Measurements from ENCODE around the gene CACNA1I. TPM values are rescaled to one million over a fixed set of nuclear protein-coding genes. Genes with fewer than 3 reads are reported as not detected.
A peak's percentile ranks its signal among the peaks of the same experiment; 100 is the strongest.

CACNA1I gene
- total RNA-seq, 1 donor from 2014 or later, result 0.41 TPM

- H3K36me3 Mint-ChIP-seq (ENCODE audit: insufficient read depth), result peaks cover 5% of the 10 kb centered on the region
- DNase-seq (ENCODE audit: low spot score, unreplicated experiment), result no peak
- H3K27me3 Mint-ChIP-seq, result no peaks in the 10 kb centered on the region
- no peak for TF ChIP-seq CTCF (IDR thresholded peaks at IDR 0.05; ENCODE audit: unreplicated experiment)
- H3K9me3 Mint-ChIP-seq (ENCODE audit: low read depth), result no peaks in the 10 kb centered on the region
- peaks cover 23% of the 10 kb centered on the region for H3K4me1 Mint-ChIP-seq (ENCODE audit: low read depth)
- no peak overlapping the region for H3K4me3 Mint-ChIP-seq (ENCODE audit: low read depth)
- no peak overlapping the region for H3K27ac Mint-ChIP-seq
Observed at GRCh38 chr22:39534092-39534506, 36.5 kb upstream of the CACNA1I start.

- peaks cover 19% of the 10 kb centered on the region for H3K4me1 Mint-ChIP-seq (ENCODE audit: low read depth)
- H3K27ac Mint-ChIP-seq, result no peak overlapping the region
- peaks cover 4% of the 10 kb centered on the region for H3K36me3 Mint-ChIP-seq (ENCODE audit: insufficient read depth)
- H3K9me3 Mint-ChIP-seq (ENCODE audit: low read depth), result no peaks in the 10 kb centered on the region
- peak; percentile 97 for TF ChIP-seq CTCF (IDR thresholded peaks at IDR 0.05; ENCODE audit: unreplicated experiment)
- H3K27me3 Mint-ChIP-seq, result no peaks in the 10 kb centered on the region
- H3K4me3 Mint-ChIP-seq (ENCODE audit: low read depth), result no peak overlapping the region
- peak; percentile 93 for DNase-seq (ENCODE audit: low spot score, unreplicated experiment)
Observed at GRCh38 chr22:39534591-39535356, 35.8 kb upstream of the CACNA1I start.

GRCh38 chr22:39535357-39535725, 35.2 kb upstream of the CACNA1I start:
- TF ChIP-seq CTCF (IDR thresholded peaks at IDR 0.05; ENCODE audit: unreplicated experiment), result no peak
- Mint-ChIP-seq H3K27me3 (peaks cover 3% of the 10 kb centered on the region), H3K27ac (no peak overlapping the region), H3K36me3 (ENCODE audit: insufficient read depth) (no peaks in the 10 kb centered on the region), H3K4me3 (ENCODE audit: low read depth) (no peak overlapping the region), H3K9me3 (ENCODE audit: low read depth) (no peaks in the 10 kb centered on the region), H3K4me1 (ENCODE audit: low read depth) (peaks cover 16% of the 10 kb centered on the region)
- DNase-seq (ENCODE audit: low spot score, unreplicated experiment), result no peak

- peaks cover 5% of the 10 kb centered on the region for H3K27me3 Mint-ChIP-seq
- no peak overlapping the region for H3K4me3 Mint-ChIP-seq (ENCODE audit: low read depth)
- H3K27ac Mint-ChIP-seq, result no peak overlapping the region
- no peaks in the 10 kb centered on the region for H3K36me3 Mint-ChIP-seq (ENCODE audit: insufficient read depth)
- H3K4me1 Mint-ChIP-seq (ENCODE audit: low read depth), result peaks cover 13% of the 10 kb centered on the region
- TF ChIP-seq CTCF (IDR thresholded peaks at IDR 0.05; ENCODE audit: unreplicated experiment), result no peak
- H3K9me3 Mint-ChIP-seq (ENCODE audit: low read depth), result no peaks in the 10 kb centered on the region
- DNase-seq (ENCODE audit: low spot score, unreplicated experiment), result no peak
Observed at GRCh38 chr22:39535831-39536449, 34.6 kb upstream of the CACNA1I start.

- Mint-ChIP-seq H3K4me3 (ENCODE audit: low read depth) (no peak overlapping the region), H3K4me1 (ENCODE audit: low read depth) (peaks cover 7% of the 10 kb centered on the region), H3K27ac (no peak overlapping the region), H3K9me3 (ENCODE audit: low read depth) (no peaks in the 10 kb centered on the region), H3K36me3 (ENCODE audit: insufficient read depth) (no peaks in the 10 kb centered on the region), H3K27me3 (peaks cover 5% of the 10 kb centered on the region)
- DNase-seq (ENCODE audit: low spot score, unreplicated experiment), result no peak
- no peak for TF ChIP-seq CTCF (IDR thresholded peaks at IDR 0.05; ENCODE audit: unreplicated experiment)
Observed at GRCh38 chr22:39536711-39537110, 33.8 kb upstream of the CACNA1I start.

Data from progenitor cell of endocrine pancreas (in vitro differentiated cells).